GM23338 (cell line): ENCODE measurements around the gene HDAC9.

Experiments
- CREB1 ChIP-seq: fragments of 250-450 bp; sonication (Bioruptor Pico); IDR thresholded peaks from 2 replicates; pipeline ENCODE4 v1.5.0; 2020; ENCODE audit warnings: low read depth, mild to moderate bottlenecking, moderate library complexity
- EZH2 ChIP-seq: fragments of 200-600 bp; sonication (generic); IDR thresholded peaks from one replicate; pipeline ENCODE4 v1.8.0; 2017; ENCODE audit warnings: antibody characterized with exemption, mild to moderate bottlenecking, low read depth; ENCODE audit not compliant: unreplicated experiment
- EZH2phosphoT487 ChIP-seq: fragments of 200-600 bp; sonication (generic); IDR thresholded peaks from one replicate; pipeline ENCODE4 v1.8.1; 2018; ENCODE audit warnings: antibody characterized with exemption; ENCODE audit not compliant: unreplicated experiment
- POLR2AphosphoS5 ChIP-seq: IDR thresholded peaks from 2 replicates; pipeline ENCODE4 v1.6.1; 2016; ENCODE audit warnings: antibody characterized with exemption, low read depth
- STAT1 ChIP-seq: IDR thresholded peaks from one replicate; pipeline ENCODE4 v1.6.1; 2016; ENCODE audit warnings: antibody characterized with exemption; ENCODE audit not compliant: unreplicated experiment
- TF ChIP-seq, protein P1 (sequence below), 2 experiments: fragments of 200-600 bp in 1 of 2; sonication (generic) in 1 of 2; conservative IDR thresholded peaks; 2 replicates each; pipeline versions ENCODE4 v1.5.1 to v1.6.1; 2016 to 2017; ENCODE audit warnings: antibody characterized with exemption in 2 of 2, low read depth in 2 of 2, mild to moderate bottlenecking in 2 of 2, moderate library complexity in 1 of 2
- TF ChIP-seq, protein P2 (sequence below): IDR thresholded peaks from one replicate; pipeline ENCODE4 v1.6.1; 2018; ENCODE audit warnings: antibody characterized with exemption; ENCODE audit not compliant: unreplicated experiment

DNA sequence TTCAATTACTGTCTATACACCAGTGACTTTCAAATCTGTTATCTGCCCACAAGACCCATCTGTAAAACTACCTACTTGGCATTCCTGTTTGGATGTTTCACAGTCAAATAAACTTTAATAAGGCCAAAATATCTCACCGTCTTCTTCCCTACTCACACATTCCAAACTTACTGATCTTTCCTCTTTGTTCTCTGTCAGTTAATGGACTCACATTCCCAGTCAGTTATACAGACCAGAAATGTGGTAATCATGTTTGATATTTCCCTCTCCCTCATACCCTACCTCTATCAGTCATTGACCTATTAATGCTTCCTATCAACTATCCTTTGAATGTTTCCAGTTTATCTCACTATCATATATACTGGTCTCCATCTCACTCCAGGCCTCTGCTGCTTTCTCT lies 28.5 kb upstream of the HDAC9 start:
- TF ChIP-seq, protein P1, sequence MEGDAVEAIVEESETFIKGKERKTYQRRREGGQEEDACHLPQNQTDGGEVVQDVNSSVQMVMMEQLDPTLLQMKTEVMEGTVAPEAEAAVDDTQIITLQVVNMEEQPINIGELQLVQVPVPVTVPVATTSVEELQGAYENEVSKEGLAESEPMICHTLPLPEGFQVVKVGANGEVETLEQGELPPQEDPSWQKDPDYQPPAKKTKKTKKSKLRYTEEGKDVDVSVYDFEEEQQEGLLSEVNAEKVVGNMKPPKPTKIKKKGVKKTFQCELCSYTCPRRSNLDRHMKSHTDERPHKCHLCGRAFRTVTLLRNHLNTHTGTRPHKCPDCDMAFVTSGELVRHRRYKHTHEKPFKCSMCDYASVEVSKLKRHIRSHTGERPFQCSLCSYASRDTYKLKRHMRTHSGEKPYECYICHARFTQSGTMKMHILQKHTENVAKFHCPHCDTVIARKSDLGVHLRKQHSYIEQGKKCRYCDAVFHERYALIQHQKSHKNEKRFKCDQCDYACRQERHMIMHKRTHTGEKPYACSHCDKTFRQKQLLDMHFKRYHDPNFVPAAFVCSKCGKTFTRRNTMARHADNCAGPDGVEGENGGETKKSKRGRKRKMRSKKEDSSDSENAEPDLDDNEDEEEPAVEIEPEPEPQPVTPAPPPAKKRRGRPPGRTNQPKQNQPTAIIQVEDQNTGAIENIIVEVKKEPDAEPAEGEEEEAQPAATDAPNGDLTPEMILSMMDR (conservative IDR thresholded peaks at IDR 0.05; ENCODE audit: low read depth in 2 of 2), result no peak
- TF ChIP-seq EZH2phosphoT487 (no peak), POLR2AphosphoS5 (no peak), EZH2 (no peak), CREB1 (CRISPR knock-in tag) (no peak), STAT1 (no peak)
- TF ChIP-seq, protein P2, sequence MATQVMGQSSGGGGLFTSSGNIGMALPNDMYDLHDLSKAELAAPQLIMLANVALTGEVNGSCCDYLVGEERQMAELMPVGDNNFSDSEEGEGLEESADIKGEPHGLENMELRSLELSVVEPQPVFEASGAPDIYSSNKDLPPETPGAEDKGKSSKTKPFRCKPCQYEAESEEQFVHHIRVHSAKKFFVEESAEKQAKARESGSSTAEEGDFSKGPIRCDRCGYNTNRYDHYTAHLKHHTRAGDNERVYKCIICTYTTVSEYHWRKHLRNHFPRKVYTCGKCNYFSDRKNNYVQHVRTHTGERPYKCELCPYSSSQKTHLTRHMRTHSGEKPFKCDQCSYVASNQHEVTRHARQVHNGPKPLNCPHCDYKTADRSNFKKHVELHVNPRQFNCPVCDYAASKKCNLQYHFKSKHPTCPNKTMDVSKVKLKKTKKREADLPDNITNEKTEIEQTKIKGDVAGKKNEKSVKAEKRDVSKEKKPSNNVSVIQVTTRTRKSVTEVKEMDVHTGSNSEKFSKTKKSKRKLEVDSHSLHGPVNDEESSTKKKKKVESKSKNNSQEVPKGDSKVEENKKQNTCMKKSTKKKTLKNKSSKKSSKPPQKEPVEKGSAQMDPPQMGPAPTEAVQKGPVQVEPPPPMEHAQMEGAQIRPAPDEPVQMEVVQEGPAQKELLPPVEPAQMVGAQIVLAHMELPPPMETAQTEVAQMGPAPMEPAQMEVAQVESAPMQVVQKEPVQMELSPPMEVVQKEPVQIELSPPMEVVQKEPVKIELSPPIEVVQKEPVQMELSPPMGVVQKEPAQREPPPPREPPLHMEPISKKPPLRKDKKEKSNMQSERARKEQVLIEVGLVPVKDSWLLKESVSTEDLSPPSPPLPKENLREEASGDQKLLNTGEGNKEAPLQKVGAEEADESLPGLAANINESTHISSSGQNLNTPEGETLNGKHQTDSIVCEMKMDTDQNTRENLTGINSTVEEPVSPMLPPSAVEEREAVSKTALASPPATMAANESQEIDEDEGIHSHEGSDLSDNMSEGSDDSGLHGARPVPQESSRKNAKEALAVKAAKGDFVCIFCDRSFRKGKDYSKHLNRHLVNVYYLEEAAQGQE, result no peak
